Measurements from ENCODE around the gene GFOD2.

The GFOD2 gene

DNA sequence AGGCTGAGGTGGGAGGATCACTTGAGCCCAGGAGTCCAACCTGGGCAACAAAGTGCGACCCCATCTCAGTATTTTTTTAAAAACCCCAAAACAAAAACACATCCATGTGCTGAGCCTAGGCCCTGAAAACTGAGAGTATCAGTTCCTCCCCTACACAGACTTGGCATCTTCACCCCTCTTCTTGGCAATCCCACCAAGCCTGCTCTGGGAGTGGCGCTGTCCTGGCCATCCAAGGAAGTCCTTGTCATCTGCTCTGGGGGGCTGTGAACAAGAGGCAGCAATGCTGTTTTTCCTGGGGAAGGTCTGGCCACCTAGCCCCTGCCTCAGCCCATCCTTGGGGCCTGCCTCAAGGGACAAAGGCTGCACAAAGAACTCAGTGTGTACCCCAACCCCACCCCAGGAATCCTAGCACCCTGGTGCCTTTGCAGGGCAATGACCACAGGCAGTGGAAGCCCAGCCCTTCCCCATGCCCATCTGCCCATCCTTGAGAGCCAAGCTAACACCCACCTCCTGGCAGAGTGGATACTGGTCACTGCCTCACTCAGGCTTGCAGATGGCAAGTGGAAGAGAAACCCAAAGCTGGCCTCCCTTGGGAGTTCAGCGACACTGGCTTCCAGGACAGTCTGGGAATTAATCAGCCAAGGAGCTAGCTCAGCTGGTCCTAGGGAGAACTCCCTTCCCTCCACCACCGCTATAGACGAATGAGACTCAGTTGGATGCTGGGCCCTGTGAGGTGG is 14.8 kb upstream of the GFOD2 start:
- no peak for TF ChIP-seq GLI2 (tag by site-specific recombination; IDR thresholded peaks at IDR 0.05; ENCODE audit: borderline replicate concordance, low read depth)
- TF ChIP-seq ZNF175 (tag by site-specific recombination; IDR thresholded peaks at IDR 0.05) = no peak
- no peak for TF ChIP-seq ZNF248 (tag by site-specific recombination; IDR thresholded peaks at IDR 0.05)
- TF ChIP-seq ZXDB (tag by site-specific recombination; IDR thresholded peaks at IDR 0.05) = no peak
- TF ChIP-seq GFI1B (tag by site-specific recombination; IDR thresholded peaks at IDR 0.05) = no peak
- no peak for TF ChIP-seq ZNF658 (tag by site-specific recombination; IDR thresholded peaks at IDR 0.05)
- TF ChIP-seq ZNF777 (tag by site-specific recombination; IDR thresholded peaks at IDR 0.05; ENCODE audit: borderline replicate concordance) = no peak
- TF ChIP-seq ZNF112 (tag by site-specific recombination; IDR thresholded peaks at IDR 0.05) = no peak
- no peak for TF ChIP-seq ZNF747 (tag by site-specific recombination; IDR thresholded peaks at IDR 0.05)
- no peak for TF ChIP-seq ZNF548 (tag by site-specific recombination; IDR thresholded peaks at IDR 0.05)
- TF ChIP-seq, protein P1, sequence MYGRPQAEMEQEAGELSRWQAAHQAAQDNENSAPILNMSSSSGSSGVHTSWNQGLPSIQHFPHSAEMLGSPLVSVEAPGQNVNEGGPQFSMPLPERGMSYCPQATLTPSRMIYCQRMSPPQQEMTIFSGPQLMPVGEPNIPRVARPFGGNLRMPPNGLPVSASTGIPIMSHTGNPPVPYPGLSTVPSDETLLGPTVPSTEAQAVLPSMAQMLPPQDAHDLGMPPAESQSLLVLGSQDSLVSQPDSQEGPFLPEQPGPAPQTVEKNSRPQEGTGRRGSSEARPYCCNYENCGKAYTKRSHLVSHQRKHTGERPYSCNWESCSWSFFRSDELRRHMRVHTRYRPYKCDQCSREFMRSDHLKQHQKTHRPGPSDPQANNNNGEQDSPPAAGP (tag by site-specific recombination; IDR thresholded peaks at IDR 0.05) = no peak
- no peak for TF ChIP-seq ZNF140 (tag by site-specific recombination; IDR thresholded peaks at IDR 0.05)
- no peak for TF ChIP-seq ZNF664 (tag by site-specific recombination; IDR thresholded peaks at IDR 0.05)
- no peak for TF ChIP-seq ZFP69B (tag by site-specific recombination; IDR thresholded peaks at IDR 0.05)
- no peak for TF ChIP-seq ZNF660 (tag by site-specific recombination; IDR thresholded peaks at IDR 0.05)
- TF ChIP-seq ZNF529 (tag by site-specific recombination; IDR thresholded peaks at IDR 0.05; ENCODE audit: insufficient replicate concordance) = no peak
- TF ChIP-seq ZNF768 (tag by site-specific recombination; IDR thresholded peaks at IDR 0.05) = no peak
- TF ChIP-seq ZNF843 (tag by site-specific recombination; IDR thresholded peaks at IDR 0.05) = no peak
- no peak for TF ChIP-seq ZSCAN16 (tag by site-specific recombination; IDR thresholded peaks at IDR 0.05)
- no peaks in the 10 kb centered on the region for H3K4me1 ChIP-seq (ENCODE audit: control insufficient read depth, insufficient read depth, low read length)
- H3K36me3 ChIP-seq (ENCODE audit: control insufficient read depth in 2 of 2, insufficient read depth in 1 of 2, low read length in 2 of 2) = peaks cover 0 to 46% of the 10 kb centered on the region in 2 experiments; a peak in 1 of 3 replicates
- H3K4me3 ChIP-seq (ENCODE audit: low read depth, low read length) = no peak overlapping the region
- H3K9me3 ChIP-seq (ENCODE audit: control insufficient read depth, insufficient read depth, low read depth, low read length) = no peaks in the 10 kb centered on the region
- ChIA-PET CTCF (interaction anchor here (0.7 kb wide), 1 partner anchor 149 kb away, joined by 3 read pairs; no protein-coding TSS in a partner anchor), POLR2A (no interaction called here)
- H3K27ac ChIP-seq (ENCODE audit: extremely low read depth, low read depth, low read length) = no peak overlapping the region

DNA sequence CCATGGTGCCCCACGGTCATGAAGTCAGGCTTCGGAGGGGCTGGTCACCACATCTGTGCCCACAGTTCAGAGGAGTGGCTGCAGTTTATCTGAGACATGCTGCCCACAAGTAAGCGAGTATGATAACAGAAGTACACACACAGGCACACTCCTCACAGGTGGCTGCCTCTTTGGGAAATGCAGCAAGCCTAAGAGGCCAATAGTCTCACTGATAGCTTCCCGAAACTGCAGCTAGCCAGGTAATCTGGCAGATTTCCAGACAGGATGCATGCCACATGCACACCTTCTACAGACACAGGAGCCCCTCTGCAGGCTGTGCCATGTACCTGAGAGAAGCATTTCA is 12.6 kb upstream of the GFOD2 start:
- Histone ChIP-seq H3K27ac (ENCODE audit: extremely low read depth, low read depth, low read length) (no peak overlapping the region), H3K36me3 (ENCODE audit: control insufficient read depth in 2 of 2, insufficient read depth in 1 of 2, low read length in 2 of 2) (peaks cover 0 to 68% of the 10 kb centered on the region in 2 experiments; a peak in 1 of 3 replicates), H3K4me3 (ENCODE audit: low read depth, low read length) (no peak overlapping the region), H3K4me1 (ENCODE audit: control insufficient read depth, insufficient read depth, low read length) (no peaks in the 10 kb centered on the region), H3K9me3 (ENCODE audit: control insufficient read depth, insufficient read depth, low read depth, low read length) (no peaks in the 10 kb centered on the region)
- CTCF ChIA-PET = interaction anchor here (0.6 kb wide), 1 partner anchor 207 kb away, joined by 3 read pairs; no protein-coding TSS in a partner anchor
- POLR2A ChIA-PET = interaction anchor here (1.6 kb wide), 1 partner anchor 12 kb away, joined by 5 read pairs; the partner anchor contains the start of gene GFOD2
- TF ChIP-seq BCL11A (tag by site-specific recombination; IDR thresholded peaks at IDR 0.05; ENCODE audit: low read depth) (no peak), ZNF221 (tag by site-specific recombination; IDR thresholded peaks at IDR 0.05; ENCODE audit: borderline replicate concordance) (no peak)

DNA sequence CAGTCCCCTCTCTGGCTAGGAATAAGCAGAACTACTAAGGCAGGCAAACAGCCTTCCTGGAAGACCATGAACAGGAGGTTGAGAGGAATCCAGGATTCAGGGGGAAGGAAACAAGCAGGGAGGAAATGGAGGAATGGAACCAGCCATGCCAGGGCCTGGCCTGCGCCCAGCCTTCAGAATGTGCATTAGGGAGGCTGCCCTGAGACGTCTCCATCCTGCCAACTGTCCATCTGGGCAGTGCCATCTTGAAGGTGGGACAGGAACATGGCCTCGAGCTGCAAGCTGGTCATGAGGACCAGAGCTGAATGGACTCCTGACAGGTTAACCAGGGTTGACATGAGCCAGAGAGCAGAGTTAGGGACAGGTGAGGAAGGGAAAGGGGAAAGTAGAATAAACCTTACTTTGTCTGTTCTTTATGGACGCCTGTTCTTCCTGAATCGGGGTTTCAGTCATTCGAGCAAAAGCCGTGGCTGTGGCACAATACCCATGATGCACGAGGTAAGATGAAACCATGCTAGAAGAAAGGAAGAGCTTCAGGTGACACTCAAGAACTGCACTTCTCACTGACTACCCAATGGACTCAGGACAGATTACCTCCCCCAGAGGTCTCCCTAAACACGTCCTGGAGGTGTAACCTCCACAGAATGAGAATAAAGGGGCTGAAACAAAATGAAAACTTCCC is 12.1 kb upstream of the GFOD2 start:
- no peaks in the 10 kb centered on the region for H3K4me1 ChIP-seq (ENCODE audit: control insufficient read depth, insufficient read depth, low read length)
- ChIA-PET CTCF (interaction anchor here (0.6 kb wide), 1 partner anchor 86 kb away, joined by 4 read pairs; no protein-coding TSS in a partner anchor), POLR2A (interaction anchor here (1.6 kb wide), 1 partner anchor 12 kb away, joined by 5 read pairs; the partner anchor contains the start of gene GFOD2)
- H3K4me3 ChIP-seq (ENCODE audit: low read depth, low read length) = no peak overlapping the region
- peaks cover 0 to 73% of the 10 kb centered on the region in 2 experiments; a peak in 1 of 3 replicates for H3K36me3 ChIP-seq (ENCODE audit: control insufficient read depth in 2 of 2, insufficient read depth in 1 of 2, low read length in 2 of 2)
- no peak overlapping the region for H3K27ac ChIP-seq (ENCODE audit: extremely low read depth, low read depth, low read length)
- H3K9me3 ChIP-seq (ENCODE audit: control insufficient read depth, insufficient read depth, low read depth, low read length) = no peaks in the 10 kb centered on the region
- no peak for TF ChIP-seq ZNF138 (tag by site-specific recombination; IDR thresholded peaks at IDR 0.05; ENCODE audit: borderline replicate concordance)
- no peak for TF ChIP-seq MZF1 (tag by site-specific recombination; IDR thresholded peaks at IDR 0.05; ENCODE audit: borderline replicate concordance)
- no peak for TF ChIP-seq ZNF114 (tag by site-specific recombination; IDR thresholded peaks at IDR 0.05)
- TF ChIP-seq ZNF677 (tag by site-specific recombination; IDR thresholded peaks at IDR 0.05) = no peak
- no peak for TF ChIP-seq ZNF521 (tag by site-specific recombination; IDR thresholded peaks at IDR 0.05)
- TF ChIP-seq ZNF792 (tag by site-specific recombination; IDR thresholded peaks at IDR 0.05) = no peak
- TF ChIP-seq ZNF202 (tag by site-specific recombination; IDR thresholded peaks at IDR 0.05; ENCODE audit: borderline replicate concordance) = no peak
- TF ChIP-seq ZNF473 (tag by site-specific recombination; IDR thresholded peaks at IDR 0.05) = no peak
- no peak for TF ChIP-seq IKZF3 (tag by site-specific recombination; IDR thresholded peaks at IDR 0.05)

Measured in HEK293 (cell line).